Measurements from ENCODE around the gene ELF2. TPM values are rescaled to one million over a fixed set of nuclear protein-coding genes. Genes with fewer than 3 reads are reported as not detected.
A peak's percentile ranks its signal among the peaks of the same experiment; 100 is the strongest.

Gene ELF2
- total and polyA plus RNA-seq, 2 experiments from 2014 or later = 38.2 to 48.8 TPM

GRCh38 chr4:139208404-139208945 is 31.5 kb upstream of the ELF2 start:
- no peaks in the 10 kb centered on the region for H3K27me3 ChIP-seq (ENCODE audit: insufficient read depth)
- Mint-ChIP-seq H3K4me3 (no peak overlapping the region), H3K9me3 (no peaks in the 10 kb centered on the region), H3K27me3 (ENCODE audit: insufficient read depth, low read depth, poor library complexity) (no peaks in the 10 kb centered on the region), H3K27ac (no peak overlapping the region), H3K4me1 (peaks cover 9% of the 10 kb centered on the region), H3K36me3 (ENCODE audit: low read depth) (no peaks in the 10 kb centered on the region)
- no peak overlapping the region for H3K27ac ChIP-seq (ENCODE audit: low read depth)
- H3K4me3 ChIP-seq = no peak overlapping the region
- ATAC-seq (no peak), DNase-seq (ENCODE audit: low spot score) (no peak)
- H3K9me2 ChIP-seq (ENCODE audit: insufficient read depth) = no peaks in the 10 kb centered on the region
- H3F3A ChIP-seq (replicated peaks; ENCODE audit: low read depth) = no peaks in the 10 kb centered on the region
- TF ChIP-seq STAT1 (IDR thresholded peaks at IDR 0.05; ENCODE audit: unreplicated experiment) (no peak), CTCF (conservative IDR thresholded peaks at IDR 0.05; ENCODE audit: low read depth in 2 of 2) (no peak; a peak in 1 of 4 replicates), JUNB (IDR thresholded peaks at IDR 0.05; ENCODE audit: unreplicated experiment) (no peak), EZH2phosphoT487 (IDR thresholded peaks at IDR 0.05; ENCODE audit: unreplicated experiment) (no peak), ZNF114 (CRISPR knock-in tag; IDR thresholded peaks at IDR 0.05) (no peak), NANOG (IDR thresholded peaks at IDR 0.05; ENCODE audit: borderline replicate concordance) (no peak), ETS1 (IDR thresholded peaks at IDR 0.05) (no peak), EZH2 (IDR thresholded peaks at IDR 0.05; ENCODE audit: low read depth, unreplicated experiment) (no peak)
- no peaks in the 10 kb centered on the region for H3K79me2 ChIP-seq (replicated peaks; ENCODE audit: insufficient read depth)
- no peak overlapping the region for H2AFZ ChIP-seq
- H3K4me1 ChIP-seq (ENCODE audit: insufficient read depth) = no peaks in the 10 kb centered on the region; the same call in 1 of the 2 replicates
- H3K36me3 ChIP-seq (ENCODE audit: insufficient read depth) = no peaks in the 10 kb centered on the region
- no peaks in the 10 kb centered on the region for H4K20me1 ChIP-seq (replicated peaks; ENCODE audit: insufficient read depth)
- no peak overlapping the region for H3K4me2 ChIP-seq

GRCh38 chr4:139207873-139208403 is 30.9 kb upstream of the ELF2 start:
- peak overlapping the region; percentile 78 for H2AFZ ChIP-seq
- no peaks in the 10 kb centered on the region; the same call in 1 of the 2 replicates for H3K4me1 ChIP-seq (ENCODE audit: insufficient read depth)
- DNase-seq (ENCODE audit: low spot score) = no peak
- no peaks in the 10 kb centered on the region for H3K27me3 ChIP-seq (ENCODE audit: insufficient read depth)
- no peak overlapping the region for H3K4me2 ChIP-seq
- H3K4me3 Mint-ChIP-seq = no peak overlapping the region
- H3K27ac ChIP-seq (ENCODE audit: low read depth) = no peak overlapping the region
- H3K36me3 Mint-ChIP-seq (ENCODE audit: low read depth) = no peaks in the 10 kb centered on the region
- no peaks in the 10 kb centered on the region for H3K9me3 Mint-ChIP-seq
- no peak for ATAC-seq
- no peaks in the 10 kb centered on the region for H3K27me3 Mint-ChIP-seq (ENCODE audit: insufficient read depth, low read depth, poor library complexity)
- no peaks in the 10 kb centered on the region for H3F3A ChIP-seq (replicated peaks; ENCODE audit: low read depth)
- H4K20me1 ChIP-seq (replicated peaks; ENCODE audit: insufficient read depth) = no peaks in the 10 kb centered on the region
- H3K36me3 ChIP-seq (ENCODE audit: insufficient read depth) = no peaks in the 10 kb centered on the region
- no peaks in the 10 kb centered on the region for H3K9me2 ChIP-seq (ENCODE audit: insufficient read depth)
- H3K79me2 ChIP-seq (replicated peaks; ENCODE audit: insufficient read depth) = no peaks in the 10 kb centered on the region
- H3K4me3 ChIP-seq = no peak overlapping the region
- peaks cover 9% of the 10 kb centered on the region for H3K4me1 Mint-ChIP-seq
- H3K27ac Mint-ChIP-seq = no peak overlapping the region
- TF ChIP-seq REST (IDR thresholded peaks at IDR 0.05; ENCODE audit: unreplicated experiment) (no peak), JUNB (IDR thresholded peaks at IDR 0.05; ENCODE audit: unreplicated experiment) (no peak)
